ENCODE measurements around the gene C7.

The C7 gene

GRCh38 chr5:40915341-40915926, 6.1 kb downstream of the C7 start:
- DNase-seq (ENCODE audit: low read depth in 1 of 2, low spot score in 1 of 2), result no peak

GRCh38 chr5:40916226-40916625, 6.9 kb downstream of the C7 start:
- DNase-seq (ENCODE audit: low read depth in 1 of 2, low spot score in 1 of 2), result no peak

- DNase-seq (ENCODE audit: low read depth in 1 of 2, low spot score in 1 of 2), result no peak
Measured at GRCh38 chr5:40928886-40929448, 19.7 kb downstream of the C7 start.

GRCh38 chr5:40932766-40933165, 23.5 kb downstream of the C7 start:
- no peak for DNase-seq (ENCODE audit: low read depth in 1 of 2, low spot score in 1 of 2)

GRCh38 chr5:40937075-40937474, 27.8 kb downstream of the C7 start:
- no peak for DNase-seq (ENCODE audit: low read depth in 1 of 2, low spot score in 1 of 2)

- no peak for DNase-seq (ENCODE audit: low read depth in 1 of 2, low spot score in 1 of 2)
Measured at GRCh38 chr5:40939753-40940152, 30.5 kb downstream of the C7 start.

GRCh38 chr5:40945111-40945510, 35.8 kb downstream of the C7 start:
- no peak for DNase-seq (ENCODE audit: low read depth in 1 of 2, low spot score in 1 of 2)

GRCh38 chr5:40955313-40955712, 46.0 kb downstream of the C7 start:
- no peak for DNase-seq (ENCODE audit: low read depth in 1 of 2, low spot score in 1 of 2)

- no peak for DNase-seq (ENCODE audit: low read depth in 1 of 2, low spot score in 1 of 2)
Measured at GRCh38 chr5:40957048-40957447, 47.8 kb downstream of the C7 start.

GRCh38 chr5:40958811-40959210, 49.5 kb downstream of the C7 start:
- DNase-seq (ENCODE audit: low read depth in 1 of 2, low spot score in 1 of 2), result no peak

GRCh38 chr5:40960037-40960436, 50.7 kb downstream of the C7 start:
- no peak for DNase-seq (ENCODE audit: low read depth in 1 of 2, low spot score in 1 of 2)

GRCh38 chr5:40962207-40962955, 53.1 kb downstream of the C7 start:
- no peak for DNase-seq (ENCODE audit: low read depth in 1 of 2, low spot score in 1 of 2)

- no peak for DNase-seq (ENCODE audit: low read depth in 1 of 2, low spot score in 1 of 2)
Measured at GRCh38 chr5:40972434-40972833, 63.1 kb downstream of the C7 start.

- no peak for DNase-seq (ENCODE audit: low read depth in 1 of 2, low spot score in 1 of 2)
Measured at GRCh38 chr5:40973364-40974004, 64.2 kb downstream of the C7 start.

GRCh38 chr5:40976041-40976440, 66.7 kb downstream of the C7 start:
- no peak for DNase-seq (ENCODE audit: low read depth in 1 of 2, low spot score in 1 of 2)

GRCh38 chr5:40976836-40977235, 67.5 kb downstream of the C7 start:
- no peak for DNase-seq (ENCODE audit: low read depth in 1 of 2, low spot score in 1 of 2)

GRCh38 chr5:40981420-40981819, 72.1 kb downstream of the C7 start:
- DNase-seq (ENCODE audit: low read depth in 1 of 2, low spot score in 1 of 2), result no peak

GRCh38 chr5:40983781-40984180, 74.5 kb downstream of the C7 start:
- no peak for DNase-seq (ENCODE audit: low read depth in 1 of 2, low spot score in 1 of 2)

GRCh38 chr5:40984884-40985283, 75.6 kb downstream of the C7 start:
- no peak for DNase-seq (ENCODE audit: low read depth in 1 of 2, low spot score in 1 of 2)

GRCh38 chr5:40985501-40985900, 76.2 kb downstream of the C7 start:
- DNase-seq (ENCODE audit: low read depth in 1 of 2, low spot score in 1 of 2), result no peak

GRCh38 chr5:40986666-40987065, 77.4 kb downstream of the C7 start:
- no peak for DNase-seq (ENCODE audit: low read depth in 1 of 2, low spot score in 1 of 2)

- no peak for DNase-seq (ENCODE audit: low read depth in 1 of 2, low spot score in 1 of 2)
Measured at GRCh38 chr5:40987349-40987748, 78.1 kb downstream of the C7 start.
